Chondrocyte (in vitro differentiated cells): ENCODE results near the gene GALNT2. TPM values are rescaled to one million over a fixed set of nuclear protein-coding genes. Genes with fewer than 3 reads are reported as not detected.

Source experiments
- DNase-seq: peaks from one replicate; pipeline ENCODE4 v3.0.0; 2021; ENCODE audit warnings: mixed read lengths, low spot score
- H3K27ac Mint-ChIP-seq: one replicate; pipeline ENCODE4 v1.8.0; 2021; ENCODE audit warnings: mild to moderate bottlenecking, moderate library complexity, mixed read lengths; ENCODE audit not compliant: unreplicated experiment
- H3K27me3 Mint-ChIP-seq: 2 replicates; pipeline ENCODE4 v1.8.0; 2021; ENCODE audit warnings: low read depth, mixed read lengths
- H3K36me3 Mint-ChIP-seq: 2 replicates; pipeline ENCODE4 v1.8.0; 2021; ENCODE audit warnings: low read depth, mixed read lengths
- H3K4me1 Mint-ChIP-seq: 2 replicates; pipeline ENCODE4 v1.8.0; 2021; ENCODE audit warnings: low read depth, mild to moderate bottlenecking, mixed read lengths
- H3K4me3 Mint-ChIP-seq: one replicate; pipeline ENCODE4 v1.8.0; 2021; ENCODE audit warnings: mild to moderate bottlenecking, moderate library complexity, mixed read lengths; ENCODE audit not compliant: unreplicated experiment
- H3K9me3 Mint-ChIP-seq: 2 replicates; pipeline ENCODE4 v1.8.0; 2021; ENCODE audit warnings: low read depth, mixed read lengths
- total RNA-seq: library from RNA; stranded (reverse); gene quantifications from 3 replicates; pipeline ENCODE4 v1.2.1, GENCODE V29; 2021
- TF ChIP-seq, protein P1 (sequence below): fragments of 200-600 bp; sonication (generic); IDR thresholded peaks from 2 replicates; pipeline ENCODE4 v1.5.0; 2021; ENCODE audit warnings: antibody characterized with exemption, mild to moderate bottlenecking, moderate library complexity

GALNT2 gene
- total RNA-seq, 1 donor from 2014 or later: 223 TPM

DNA sequence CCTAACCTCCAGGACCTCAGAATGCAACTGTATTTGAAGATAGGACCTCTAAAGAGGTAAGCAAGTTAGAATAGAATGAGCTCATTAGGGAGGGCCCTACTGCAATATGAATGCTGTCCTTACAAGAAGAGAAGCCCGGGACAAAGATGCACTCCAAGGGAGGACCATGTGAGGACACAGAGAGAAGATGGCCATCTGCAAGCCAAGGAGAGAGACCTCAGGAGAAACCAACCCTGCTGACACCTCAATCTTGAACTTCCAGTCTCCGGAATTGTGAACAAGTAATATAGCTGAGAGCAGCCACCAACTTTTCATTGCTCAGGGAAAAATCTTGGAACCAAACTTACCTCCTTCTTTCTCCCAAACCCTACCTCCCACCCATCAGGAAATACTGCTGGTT lies 15.0 kb upstream of the GALNT2 start:
- Mint-ChIP-seq H3K27me3 (peaks cover 6% of the 10 kb centered on the region), H3K4me3 (no peak overlapping the region), H3K27ac (no peak overlapping the region), H3K4me1 (no peaks in the 10 kb centered on the region), H3K36me3 (no peaks in the 10 kb centered on the region), H3K9me3 (peaks cover 6% of the 10 kb centered on the region)
- no peak for DNase-seq
- TF ChIP-seq, protein P1, sequence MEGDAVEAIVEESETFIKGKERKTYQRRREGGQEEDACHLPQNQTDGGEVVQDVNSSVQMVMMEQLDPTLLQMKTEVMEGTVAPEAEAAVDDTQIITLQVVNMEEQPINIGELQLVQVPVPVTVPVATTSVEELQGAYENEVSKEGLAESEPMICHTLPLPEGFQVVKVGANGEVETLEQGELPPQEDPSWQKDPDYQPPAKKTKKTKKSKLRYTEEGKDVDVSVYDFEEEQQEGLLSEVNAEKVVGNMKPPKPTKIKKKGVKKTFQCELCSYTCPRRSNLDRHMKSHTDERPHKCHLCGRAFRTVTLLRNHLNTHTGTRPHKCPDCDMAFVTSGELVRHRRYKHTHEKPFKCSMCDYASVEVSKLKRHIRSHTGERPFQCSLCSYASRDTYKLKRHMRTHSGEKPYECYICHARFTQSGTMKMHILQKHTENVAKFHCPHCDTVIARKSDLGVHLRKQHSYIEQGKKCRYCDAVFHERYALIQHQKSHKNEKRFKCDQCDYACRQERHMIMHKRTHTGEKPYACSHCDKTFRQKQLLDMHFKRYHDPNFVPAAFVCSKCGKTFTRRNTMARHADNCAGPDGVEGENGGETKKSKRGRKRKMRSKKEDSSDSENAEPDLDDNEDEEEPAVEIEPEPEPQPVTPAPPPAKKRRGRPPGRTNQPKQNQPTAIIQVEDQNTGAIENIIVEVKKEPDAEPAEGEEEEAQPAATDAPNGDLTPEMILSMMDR: no peak

DNA sequence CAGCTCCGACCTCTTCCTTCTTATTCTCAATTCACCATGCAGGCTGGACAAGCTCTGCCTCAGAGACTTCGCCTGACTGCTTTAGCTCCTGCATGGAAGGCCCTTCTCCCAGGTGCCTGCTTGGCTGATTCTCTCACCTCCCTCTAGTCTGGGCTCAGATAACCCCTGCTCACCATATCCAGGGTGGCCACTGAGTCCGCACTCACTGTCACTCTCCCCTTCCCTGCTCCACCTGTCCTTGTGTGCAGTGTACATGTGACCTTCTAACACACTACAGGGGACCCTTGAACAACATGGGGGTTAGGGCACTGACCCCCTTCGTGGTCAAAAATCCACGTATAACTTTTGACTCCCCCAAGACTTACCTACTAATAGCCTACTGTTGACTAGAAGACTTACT lies 14.4 kb upstream of the GALNT2 start:
- no peak for DNase-seq
- Mint-ChIP-seq H3K4me1 (no peaks in the 10 kb centered on the region), H3K27ac (no peak overlapping the region), H3K4me3 (no peak overlapping the region), H3K36me3 (no peaks in the 10 kb centered on the region), H3K27me3 (peaks cover 6% of the 10 kb centered on the region), H3K9me3 (peaks cover 6% of the 10 kb centered on the region)
- TF ChIP-seq, protein P1: no peak

DNA sequence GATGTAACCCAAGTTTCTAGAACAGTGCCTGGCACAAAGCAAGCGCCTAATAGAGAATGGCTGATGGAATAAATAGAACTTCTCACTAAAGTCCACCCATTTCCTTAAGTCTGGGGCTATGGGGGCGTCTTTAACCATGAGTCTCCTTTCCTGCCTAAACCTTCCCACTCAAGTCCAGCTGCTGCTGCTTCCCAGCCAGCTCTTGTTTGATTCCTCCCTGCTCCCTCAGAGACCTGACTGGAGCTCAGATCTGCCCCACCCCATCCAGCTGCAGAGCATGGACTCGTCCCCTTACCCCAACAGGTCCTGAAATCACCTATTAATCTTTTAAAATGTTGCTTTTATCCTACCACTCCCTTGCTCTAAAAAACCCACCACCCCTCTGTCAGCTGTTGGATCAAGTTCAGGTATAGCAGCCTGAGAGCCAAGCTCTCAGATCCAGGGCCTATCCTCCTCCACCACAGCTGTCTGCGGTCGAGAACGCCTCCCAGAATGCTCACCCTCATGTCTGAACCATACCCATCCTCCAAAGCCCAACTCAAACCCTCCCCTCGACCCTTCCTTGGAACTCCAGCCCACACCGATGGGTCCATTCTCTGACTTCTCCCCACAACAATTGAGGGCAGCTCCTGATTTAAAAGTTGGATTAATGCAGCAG lies 12.8 kb upstream of the GALNT2 start:
- DNase-seq: no peak
- H3K9me3 Mint-ChIP-seq: peaks cover 6% of the 10 kb centered on the region
- no peak overlapping the region for H3K27ac Mint-ChIP-seq
- no peaks in the 10 kb centered on the region for H3K36me3 Mint-ChIP-seq
- H3K4me3 Mint-ChIP-seq: no peak overlapping the region
- peaks cover 6% of the 10 kb centered on the region for H3K27me3 Mint-ChIP-seq
- TF ChIP-seq, protein P1: no peak
- H3K4me1 Mint-ChIP-seq: no peaks in the 10 kb centered on the region

DNA sequence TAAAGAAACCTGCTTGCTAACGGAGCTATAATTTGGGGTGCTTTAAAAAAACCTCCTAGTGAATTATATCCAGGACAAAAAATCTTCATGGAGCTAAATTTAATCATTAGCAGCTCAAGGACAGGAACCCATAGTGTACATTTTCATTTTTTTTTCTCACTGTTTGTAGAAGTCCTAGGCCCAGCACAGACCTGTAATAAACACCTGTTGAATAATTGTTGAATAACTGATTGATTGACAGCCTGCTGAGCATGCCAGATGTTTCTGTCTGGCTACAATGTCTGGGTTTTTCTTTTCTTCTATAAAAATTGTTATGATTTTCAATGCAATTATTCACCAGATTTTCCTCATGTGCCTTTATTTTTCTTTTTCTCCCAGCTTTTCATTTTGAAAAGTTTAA lies 10.9 kb upstream of the GALNT2 start:
- no peaks in the 10 kb centered on the region for H3K27me3 Mint-ChIP-seq
- no peaks in the 10 kb centered on the region for H3K36me3 Mint-ChIP-seq
- H3K4me1 Mint-ChIP-seq: no peaks in the 10 kb centered on the region
- H3K4me3 Mint-ChIP-seq: no peak overlapping the region
- no peak for DNase-seq
- peaks cover 13% of the 10 kb centered on the region for H3K9me3 Mint-ChIP-seq
- H3K27ac Mint-ChIP-seq: no peak overlapping the region
- TF ChIP-seq, protein P1: no peak

DNA sequence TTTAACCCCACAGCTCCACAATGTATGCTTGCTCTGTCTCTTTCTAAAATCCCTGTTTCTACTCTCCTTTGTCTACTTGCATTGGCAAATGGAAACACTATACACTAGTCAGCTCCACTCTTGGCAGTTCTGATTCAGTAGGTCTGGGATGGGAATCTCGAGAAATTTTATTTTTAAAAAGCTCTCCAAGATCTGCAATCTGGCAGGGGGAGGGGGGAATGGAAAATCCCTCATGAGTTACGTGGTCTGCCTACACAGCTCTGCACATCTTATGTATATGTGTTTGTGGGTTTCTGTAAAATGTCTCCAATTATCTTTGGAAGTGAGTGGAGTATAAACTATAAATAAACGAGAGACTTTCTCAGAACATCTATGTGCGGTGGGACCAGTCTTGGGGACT lies 9.9 kb upstream of the GALNT2 start:
- TF ChIP-seq, protein P1: no peak
- no peaks in the 10 kb centered on the region for H3K4me1 Mint-ChIP-seq
- H3K9me3 Mint-ChIP-seq: peaks cover 14% of the 10 kb centered on the region
- H3K36me3 Mint-ChIP-seq: no peaks in the 10 kb centered on the region
- no peaks in the 10 kb centered on the region for H3K27me3 Mint-ChIP-seq
- no peak overlapping the region for H3K4me3 Mint-ChIP-seq
- no peak overlapping the region for H3K27ac Mint-ChIP-seq
- no peak for DNase-seq
